Peyer's patch (tissue), 4 donors: ENCODE data around the gene MRTFB.

Experiments
- POLR2A ChIP-seq, 2 donors: fragments of 450-650 bp; IDR thresholded peaks; one replicate each; pipeline ENCODE4 v1.5.1; 2017; ENCODE audit warnings: antibody characterized with exemption in 2 of 2, mild to moderate bottlenecking in 2 of 2, moderate library complexity in 2 of 2
- TF ChIP-seq, protein P1 (sequence below), 6 experiments: fragments of 450-650 bp in 4 of 6; fragments of 200-600 bp in 2 of 6; sonication (generic) in 1 of 6; IDR thresholded peaks; one replicate each; pipeline ENCODE4 v1.5.1; 2017 to 2019; ENCODE audit warnings: antibody characterized with exemption in 6 of 6, mild to moderate bottlenecking in 3 of 6, moderate library complexity in 1 of 6

DNA sequence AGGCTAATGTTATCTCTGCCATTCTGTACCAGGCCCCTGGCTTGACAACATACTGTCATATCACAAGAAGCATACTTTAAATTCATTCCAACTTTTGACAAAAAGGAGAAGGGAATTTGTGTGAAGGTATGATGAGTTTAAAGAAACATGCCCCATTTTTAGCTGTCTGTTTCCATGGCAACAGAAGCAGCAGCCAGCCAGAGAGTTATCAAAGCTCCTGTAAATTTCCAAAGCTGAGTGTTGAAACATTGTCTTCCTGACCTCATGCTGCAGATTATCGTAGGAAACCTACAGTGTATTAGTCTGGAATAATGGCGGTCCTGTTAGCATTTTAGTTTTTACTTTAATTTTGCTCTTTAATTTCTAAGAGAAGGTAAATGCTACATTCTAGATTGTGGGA, 124.9 kb downstream of the MRTFB start:
- TF ChIP-seq, protein P1, sequence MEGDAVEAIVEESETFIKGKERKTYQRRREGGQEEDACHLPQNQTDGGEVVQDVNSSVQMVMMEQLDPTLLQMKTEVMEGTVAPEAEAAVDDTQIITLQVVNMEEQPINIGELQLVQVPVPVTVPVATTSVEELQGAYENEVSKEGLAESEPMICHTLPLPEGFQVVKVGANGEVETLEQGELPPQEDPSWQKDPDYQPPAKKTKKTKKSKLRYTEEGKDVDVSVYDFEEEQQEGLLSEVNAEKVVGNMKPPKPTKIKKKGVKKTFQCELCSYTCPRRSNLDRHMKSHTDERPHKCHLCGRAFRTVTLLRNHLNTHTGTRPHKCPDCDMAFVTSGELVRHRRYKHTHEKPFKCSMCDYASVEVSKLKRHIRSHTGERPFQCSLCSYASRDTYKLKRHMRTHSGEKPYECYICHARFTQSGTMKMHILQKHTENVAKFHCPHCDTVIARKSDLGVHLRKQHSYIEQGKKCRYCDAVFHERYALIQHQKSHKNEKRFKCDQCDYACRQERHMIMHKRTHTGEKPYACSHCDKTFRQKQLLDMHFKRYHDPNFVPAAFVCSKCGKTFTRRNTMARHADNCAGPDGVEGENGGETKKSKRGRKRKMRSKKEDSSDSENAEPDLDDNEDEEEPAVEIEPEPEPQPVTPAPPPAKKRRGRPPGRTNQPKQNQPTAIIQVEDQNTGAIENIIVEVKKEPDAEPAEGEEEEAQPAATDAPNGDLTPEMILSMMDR (IDR thresholded peaks at IDR 0.05): no peak
- no peak for TF ChIP-seq POLR2A (IDR thresholded peaks at IDR 0.05)
